ENCODE results near the gene CCDC144A.
"Not testable (repeated sequence)": the region's sequence is repeated elsewhere in the genome, so short reads cannot be mapped to it uniquely, and the experiment has no call there.

- TF ChIP-seq CTCF (IDR thresholded peaks at IDR 0.05); POLR2A (IDR thresholded peaks at IDR 0.05); POLR2AphosphoS5 (IDR thresholded peaks at IDR 0.05; ENCODE audit: insufficient read depth in 1 of 2, low read depth in 1 of 2): not testable (repeated sequence)
Measured at GRCh38 chr17:16751224-16751923, 61.3 kb downstream of the CCDC144A start.
